ENCODE results near the gene WNT9B. TPM values are rescaled to one million over a fixed set of nuclear protein-coding genes. Genes with fewer than 3 reads are reported as not detected.

The WNT9B gene
- total and polyA plus RNA-seq, 4 donors, result 0.08 to 0.14 (median 0.10) TPM; not detected in 1

DNA sequence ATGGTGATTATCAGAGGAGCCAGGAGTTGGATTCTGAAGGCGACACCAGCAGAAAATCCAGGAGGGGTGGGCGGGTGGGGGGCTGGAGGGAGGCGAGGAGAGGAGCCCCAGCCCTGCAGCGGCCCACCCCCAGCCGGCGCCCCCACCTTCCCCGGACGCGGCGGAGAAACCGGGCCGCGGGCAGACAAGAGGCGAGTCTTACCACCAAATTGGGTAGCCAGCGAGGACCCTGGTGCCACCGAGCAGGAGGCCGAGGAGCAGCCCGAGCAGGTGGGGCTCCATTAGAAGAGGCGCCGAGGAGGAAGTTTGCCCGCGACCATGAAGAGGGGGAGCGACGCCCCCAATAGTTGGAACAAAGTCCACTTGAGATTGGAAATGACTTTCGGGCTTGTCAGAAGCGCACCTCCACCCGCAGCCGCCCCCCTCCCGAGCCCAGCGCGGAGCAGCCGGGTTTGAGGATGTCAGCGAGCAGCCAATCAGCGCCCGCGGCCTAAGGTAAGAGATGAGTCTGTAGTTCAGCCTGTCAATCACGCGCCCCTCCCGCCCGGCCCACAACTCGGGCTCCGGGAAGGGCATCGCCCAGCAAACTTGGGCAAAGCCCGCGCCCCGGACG lies 33.0 kb upstream of the WNT9B start, which contains the start of gene WNT3:
TSS of gene WNT3 (minus strand) at position 377 of the 613 bp plus-strand sequence. CDS start at position 282, 95 bp downstream.
- no peak for TF ChIP-seq JUND (IDR thresholded peaks at IDR 0.05)
- TF ChIP-seq, protein P1, sequence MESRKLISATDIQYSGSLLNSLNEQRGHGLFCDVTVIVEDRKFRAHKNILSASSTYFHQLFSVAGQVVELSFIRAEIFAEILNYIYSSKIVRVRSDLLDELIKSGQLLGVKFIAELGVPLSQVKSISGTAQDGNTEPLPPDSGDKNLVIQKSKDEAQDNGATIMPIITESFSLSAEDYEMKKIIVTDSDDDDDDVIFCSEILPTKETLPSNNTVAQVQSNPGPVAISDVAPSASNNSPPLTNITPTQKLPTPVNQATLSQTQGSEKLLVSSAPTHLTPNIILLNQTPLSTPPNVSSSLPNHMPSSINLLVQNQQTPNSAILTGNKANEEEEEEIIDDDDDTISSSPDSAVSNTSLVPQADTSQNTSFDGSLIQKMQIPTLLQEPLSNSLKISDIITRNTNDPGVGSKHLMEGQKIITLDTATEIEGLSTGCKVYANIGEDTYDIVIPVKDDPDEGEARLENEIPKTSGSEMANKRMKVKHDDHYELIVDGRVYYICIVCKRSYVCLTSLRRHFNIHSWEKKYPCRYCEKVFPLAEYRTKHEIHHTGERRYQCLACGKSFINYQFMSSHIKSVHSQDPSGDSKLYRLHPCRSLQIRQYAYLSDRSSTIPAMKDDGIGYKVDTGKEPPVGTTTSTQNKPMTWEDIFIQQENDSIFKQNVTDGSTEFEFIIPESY (IDR thresholded peaks at IDR 0.05), result no peak
- TF ChIP-seq SP1 (IDR thresholded peaks at IDR 0.05), result no peak
- TF ChIP-seq, protein P2, sequence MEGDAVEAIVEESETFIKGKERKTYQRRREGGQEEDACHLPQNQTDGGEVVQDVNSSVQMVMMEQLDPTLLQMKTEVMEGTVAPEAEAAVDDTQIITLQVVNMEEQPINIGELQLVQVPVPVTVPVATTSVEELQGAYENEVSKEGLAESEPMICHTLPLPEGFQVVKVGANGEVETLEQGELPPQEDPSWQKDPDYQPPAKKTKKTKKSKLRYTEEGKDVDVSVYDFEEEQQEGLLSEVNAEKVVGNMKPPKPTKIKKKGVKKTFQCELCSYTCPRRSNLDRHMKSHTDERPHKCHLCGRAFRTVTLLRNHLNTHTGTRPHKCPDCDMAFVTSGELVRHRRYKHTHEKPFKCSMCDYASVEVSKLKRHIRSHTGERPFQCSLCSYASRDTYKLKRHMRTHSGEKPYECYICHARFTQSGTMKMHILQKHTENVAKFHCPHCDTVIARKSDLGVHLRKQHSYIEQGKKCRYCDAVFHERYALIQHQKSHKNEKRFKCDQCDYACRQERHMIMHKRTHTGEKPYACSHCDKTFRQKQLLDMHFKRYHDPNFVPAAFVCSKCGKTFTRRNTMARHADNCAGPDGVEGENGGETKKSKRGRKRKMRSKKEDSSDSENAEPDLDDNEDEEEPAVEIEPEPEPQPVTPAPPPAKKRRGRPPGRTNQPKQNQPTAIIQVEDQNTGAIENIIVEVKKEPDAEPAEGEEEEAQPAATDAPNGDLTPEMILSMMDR (IDR thresholded peaks at IDR 0.05; ENCODE audit: low read depth, low read length, missing input control), result no peak
- H3K4me3 ChIP-seq (ENCODE audit: low read depth in 1 of 3, low read length in 3 of 3), result peak within 1 kb of the TSS in 1 of 3 donors; percentile 46
- DNase-seq (ENCODE audit: low spot score), result no peak
- 5% methylated on average over 47 of the region's 47 CpGs for WGBS
- peaks cover 3 to 17% (median 13%) of the 10 kb centered on the region in 4 donors for H3K4me1 ChIP-seq (ENCODE audit: control insufficient read depth in 4 of 4, insufficient read depth in 4 of 4, low read length in 3 of 4)
- no peaks in the 10 kb centered on the region for H3K36me3 ChIP-seq (ENCODE audit: control insufficient read depth in 4 of 4, insufficient read depth in 3 of 4, low read depth in 1 of 4, low read length in 3 of 4)
- H3K27me3 ChIP-seq (ENCODE audit: control insufficient read depth in 4 of 4, insufficient read depth in 4 of 4, low read length in 3 of 4), result peaks cover 0 to 16% (median 8%) of the 10 kb centered on the region in 4 donors
- H3K9me3 ChIP-seq (ENCODE audit: control insufficient read depth in 4 of 4, low read length in 3 of 4), result no peaks in the 10 kb centered on the region
- H3K9ac ChIP-seq (ENCODE audit: low read depth in 1 of 2, low read length in 2 of 2), result no peak within 1 kb of the TSS
- no peak within 1 kb of the TSS for H3K27ac ChIP-seq (ENCODE audit: low read depth in 1 of 2, low read length in 2 of 2)

DNA sequence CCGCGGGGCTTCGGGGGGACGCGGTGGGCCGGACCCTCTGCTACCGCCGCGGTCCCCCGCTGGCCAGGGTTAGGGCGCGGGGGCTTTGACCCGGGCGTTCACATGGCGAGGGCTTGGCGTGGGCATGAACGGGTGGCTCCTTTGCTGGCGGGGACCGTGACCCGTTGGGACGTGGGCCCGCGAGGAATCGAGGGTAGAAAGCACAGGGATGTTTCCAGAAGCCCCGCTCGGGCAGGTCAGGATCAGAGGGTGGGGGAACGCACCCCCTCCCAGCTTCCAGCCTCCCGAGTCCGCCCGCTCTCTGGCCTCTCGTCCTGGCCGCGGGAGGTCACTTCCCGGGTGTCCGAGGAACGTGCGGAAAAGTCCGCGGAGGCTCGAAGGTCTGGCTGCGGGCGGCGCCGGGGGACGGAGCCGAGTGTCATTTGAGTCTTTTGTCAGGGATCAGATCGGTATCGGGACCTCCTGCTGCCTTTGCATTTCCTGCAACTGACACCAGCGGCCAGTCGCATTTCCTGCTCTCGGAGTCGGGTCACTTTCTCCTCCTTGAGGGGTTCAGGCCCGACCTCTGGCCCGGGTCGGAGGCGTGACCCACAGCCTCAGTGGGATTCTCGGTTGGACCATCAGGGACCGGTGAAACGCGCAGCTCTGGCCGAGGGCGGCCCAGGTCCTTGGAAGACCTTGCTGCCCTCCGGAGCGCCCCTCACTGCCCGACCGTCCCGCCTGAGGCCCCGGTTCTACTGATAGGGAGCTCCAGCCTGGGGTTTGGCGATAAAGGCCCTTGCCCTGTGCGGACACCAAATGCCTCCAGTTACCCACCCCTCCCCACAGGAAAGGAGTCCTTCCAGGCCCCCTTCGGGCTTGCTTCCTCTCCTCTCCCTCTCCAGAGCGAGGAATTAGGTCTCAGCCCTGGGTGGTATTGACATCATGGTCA lies 32.2 kb upstream of the WNT9B start:
- 5% methylated on average over 72 of the region's 72 CpGs for WGBS
- TF ChIP-seq, protein P2 (IDR thresholded peaks at IDR 0.05; ENCODE audit: low read depth, low read length, missing input control), result no peak
- TF ChIP-seq HNF4A (conservative IDR thresholded peaks at IDR 0.05), result no peak
- no peak for TF ChIP-seq SP1 (IDR thresholded peaks at IDR 0.05)
- no peak for TF ChIP-seq HNF4G (IDR thresholded peaks at IDR 0.05)
- TF ChIP-seq TAF1 (conservative IDR thresholded peaks at IDR 0.05), result no peak
- Histone ChIP-seq H3K9ac (ENCODE audit: low read depth in 1 of 2, low read length in 2 of 2) (no peak overlapping the region), H3K4me1 (ENCODE audit: control insufficient read depth in 4 of 4, insufficient read depth in 4 of 4, low read length in 3 of 4) (peaks cover 3 to 17% (median 13%) of the 10 kb centered on the region in 4 donors), H3K4me3 (ENCODE audit: low read depth in 1 of 3, low read length in 3 of 3) (peak overlapping the region in 1 of 3 donors; percentile 46), H3K27me3 (ENCODE audit: control insufficient read depth in 4 of 4, insufficient read depth in 4 of 4, low read length in 3 of 4) (peaks cover 0 to 16% (median 8%) of the 10 kb centered on the region in 4 donors), H3K27ac (ENCODE audit: low read depth in 1 of 2, low read length in 2 of 2) (no peak overlapping the region), H3K9me3 (ENCODE audit: control insufficient read depth in 4 of 4, low read length in 3 of 4) (no peaks in the 10 kb centered on the region), H3K36me3 (ENCODE audit: control insufficient read depth in 4 of 4, insufficient read depth in 3 of 4, low read depth in 1 of 4, low read length in 3 of 4) (no peaks in the 10 kb centered on the region)
- DNase-seq (ENCODE audit: low spot score), result no peak

Measured in liver (tissue), 9 donors.